ENCODE results near the gene DSPP. TPM values are rescaled to one million over a fixed set of nuclear protein-coding genes. Genes with fewer than 3 reads are reported as not detected.
"Not testable (repeated sequence)": the region's sequence is repeated elsewhere in the genome, so short reads cannot be mapped to it uniquely, and the experiment has no call there.

Gene DSPP
- total RNA-seq, 1 experiment from 2014 or later = not detected

GRCh38 chr4:87566276-87566675 is 42.1 kb upstream of the DSPP start:
- BruUV-seq (replicated peaks) = no TSS peak
- CTCF ChIA-PET = no interaction called here
- intact Hi-C loops (cut with micrococcal nuclease; ENCODE audit: unreplicated experiment) = no loop called here
- Mint-ChIP-seq H3K4me1 (ENCODE audit: low read depth, unreplicated experiment) (no peaks in the 10 kb centered on the region), H3K36me3 (ENCODE audit: insufficient read depth, unreplicated experiment) (no peaks in the 10 kb centered on the region), H3K27me3 (ENCODE audit: unreplicated experiment) (no peaks in the 10 kb centered on the region), H3K9me3 (ENCODE audit: low read depth, unreplicated experiment) (no peaks in the 10 kb centered on the region), H3K27ac (ENCODE audit: unreplicated experiment) (no peak overlapping the region), H3K4me3 (ENCODE audit: low read depth, unreplicated experiment) (no peak overlapping the region)
- TF ChIP-seq CTCF (IDR thresholded peaks at IDR 0.05; ENCODE audit: unreplicated experiment) = no peak
- DNase-seq = no peak

GRCh38 chr4:87567191-87567590 is 41.1 kb upstream of the DSPP start:
- Mint-ChIP-seq H3K27ac (ENCODE audit: unreplicated experiment) (no peak overlapping the region), H3K27me3 (ENCODE audit: unreplicated experiment) (no peaks in the 10 kb centered on the region), H3K4me3 (ENCODE audit: low read depth, unreplicated experiment) (no peak overlapping the region), H3K4me1 (ENCODE audit: low read depth, unreplicated experiment) (no peaks in the 10 kb centered on the region), H3K9me3 (ENCODE audit: low read depth, unreplicated experiment) (no peaks in the 10 kb centered on the region), H3K36me3 (ENCODE audit: insufficient read depth, unreplicated experiment) (no peaks in the 10 kb centered on the region)
- CTCF ChIA-PET = no interaction called here
- no peak for DNase-seq
- BruUV-seq (replicated peaks) = no TSS peak
- intact Hi-C loops (cut with micrococcal nuclease; ENCODE audit: unreplicated experiment) = no loop called here
- TF ChIP-seq CTCF (IDR thresholded peaks at IDR 0.05; ENCODE audit: unreplicated experiment) = no peak

- no peak for DNase-seq
- no TSS peak for BruUV-seq (replicated peaks)
- no peaks in the 10 kb centered on the region for H3K36me3 Mint-ChIP-seq (ENCODE audit: insufficient read depth, unreplicated experiment)
- H3K9me3 Mint-ChIP-seq (ENCODE audit: low read depth, unreplicated experiment) = no peaks in the 10 kb centered on the region
- no peaks in the 10 kb centered on the region for H3K4me1 Mint-ChIP-seq (ENCODE audit: low read depth, unreplicated experiment)
- no peak for TF ChIP-seq CTCF (IDR thresholded peaks at IDR 0.05; ENCODE audit: unreplicated experiment)
- CTCF ChIA-PET = no interaction called here
- no peaks in the 10 kb centered on the region for H3K27me3 Mint-ChIP-seq (ENCODE audit: unreplicated experiment)
- intact Hi-C loops (cut with micrococcal nuclease; ENCODE audit: unreplicated experiment) = no loop called here
- H3K4me3 Mint-ChIP-seq (ENCODE audit: low read depth, unreplicated experiment) = no peak overlapping the region
- no peak overlapping the region for H3K27ac Mint-ChIP-seq (ENCODE audit: unreplicated experiment)
Observed at GRCh38 chr4:87570290-87570805, 38.0 kb upstream of the DSPP start.

GRCh38 chr4:87574376-87574775 is 34.0 kb upstream of the DSPP start:
- H3K27me3 Mint-ChIP-seq (ENCODE audit: unreplicated experiment); H3K27ac Mint-ChIP-seq (ENCODE audit: unreplicated experiment); H3K36me3 Mint-ChIP-seq (ENCODE audit: insufficient read depth, unreplicated experiment); intact Hi-C loops (cut with micrococcal nuclease; ENCODE audit: unreplicated experiment); BruUV-seq (replicated peaks); H3K4me1 Mint-ChIP-seq (ENCODE audit: low read depth, unreplicated experiment); H3K9me3 Mint-ChIP-seq (ENCODE audit: low read depth, unreplicated experiment); H3K4me3 Mint-ChIP-seq (ENCODE audit: low read depth, unreplicated experiment); CTCF ChIA-PET; DNase-seq: not testable (repeated sequence)

GRCh38 chr4:87574996-87575395 is 33.3 kb upstream of the DSPP start:
- Mint-ChIP-seq H3K4me3 (ENCODE audit: low read depth, unreplicated experiment) (no peak overlapping the region), H3K27ac (ENCODE audit: unreplicated experiment) (no peak overlapping the region), H3K36me3 (ENCODE audit: insufficient read depth, unreplicated experiment) (no peaks in the 10 kb centered on the region), H3K9me3 (ENCODE audit: low read depth, unreplicated experiment) (no peaks in the 10 kb centered on the region), H3K27me3 (ENCODE audit: unreplicated experiment) (no peaks in the 10 kb centered on the region), H3K4me1 (ENCODE audit: low read depth, unreplicated experiment) (no peaks in the 10 kb centered on the region)
- BruUV-seq (replicated peaks) = no TSS peak
- intact Hi-C loops (cut with micrococcal nuclease; ENCODE audit: unreplicated experiment) = no loop called here
- TF ChIP-seq CTCF (IDR thresholded peaks at IDR 0.05; ENCODE audit: unreplicated experiment) = no peak
- CTCF ChIA-PET = no interaction called here
- no peak for DNase-seq
